COLO668 (cell line): Measurements from ENCODE around the gene CCNYL1.

ENCODE experiments used
- DNase-seq: peaks from one replicate; lab custom pipeline; 2025; ENCODE audit not compliant: unreplicated experiment; lab: John Stamatoyannopoulos, UW

CCNYL1 gene

DNA sequence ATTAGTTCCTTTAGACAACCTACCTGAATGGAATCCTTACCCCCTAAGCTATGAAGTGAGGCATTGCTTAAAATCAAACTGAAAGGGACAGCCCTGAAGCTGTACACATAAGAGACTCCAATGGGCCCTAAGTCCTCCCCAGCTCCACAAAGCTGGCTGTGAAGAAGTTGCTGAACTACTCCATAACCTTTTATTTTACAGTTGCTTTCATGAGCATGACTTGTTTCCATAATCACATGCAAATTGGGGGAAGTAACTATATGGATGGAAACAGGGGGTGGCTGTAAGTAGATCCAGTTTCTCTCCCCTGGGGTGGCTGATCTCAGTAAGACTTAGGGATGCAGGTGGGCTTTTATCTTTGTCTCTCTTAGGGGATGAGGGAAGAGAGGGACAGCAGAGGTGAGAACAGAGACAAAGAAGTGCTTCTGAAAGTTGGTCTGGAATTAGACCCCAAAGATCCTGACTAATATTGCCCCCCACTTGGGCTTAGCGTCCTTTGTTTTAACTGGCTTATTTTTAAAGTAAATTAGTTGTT lies 52.7 kb downstream of the CCNYL1 start:
- no peak for DNase-seq

DNA sequence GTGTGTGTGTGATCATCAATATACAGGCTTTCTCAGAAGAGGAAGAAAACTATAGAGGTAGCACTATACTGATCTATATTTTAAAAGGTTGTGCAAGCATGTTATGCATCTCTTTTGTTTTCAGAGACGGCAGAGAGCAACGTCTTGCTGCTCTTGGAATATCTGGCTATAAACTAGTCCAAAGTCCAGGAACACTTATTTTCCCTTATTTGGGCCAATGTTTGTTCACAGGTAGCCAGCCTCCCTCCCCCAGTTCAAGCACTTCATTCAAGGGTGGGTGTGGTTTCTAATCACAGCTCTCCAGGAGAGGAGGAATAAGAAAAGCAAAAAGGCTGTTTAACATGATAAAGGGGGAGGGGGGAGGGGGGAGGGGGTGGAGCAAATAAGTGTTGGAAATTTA lies 54.1 kb downstream of the CCNYL1 start:
- peak; percentile 19 for DNase-seq

DNA sequence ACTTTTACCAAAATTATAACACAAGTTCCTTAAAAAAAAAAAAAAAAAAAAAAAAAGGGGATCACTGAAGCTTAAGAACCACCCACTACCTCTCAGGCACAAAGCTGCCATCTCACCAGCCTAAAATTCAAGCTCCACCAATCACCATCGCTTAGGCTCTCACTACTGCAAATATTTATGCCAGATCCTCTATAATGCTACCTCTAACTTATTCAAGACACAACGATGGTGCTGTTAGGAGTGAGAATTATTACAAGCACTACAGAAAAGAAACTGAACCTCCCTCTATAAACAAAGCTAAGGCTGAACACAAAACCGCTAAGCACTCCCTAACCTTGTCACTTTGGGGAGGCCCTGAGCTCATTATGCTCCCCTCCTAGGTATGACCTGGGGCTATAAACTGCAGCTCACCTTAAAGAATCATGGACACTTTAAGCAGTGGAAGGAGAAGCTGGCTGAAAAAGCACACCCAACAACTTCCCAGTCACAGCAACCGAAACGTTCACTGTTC lies 54.7 kb downstream of the CCNYL1 start:
- no peak for DNase-seq

DNA sequence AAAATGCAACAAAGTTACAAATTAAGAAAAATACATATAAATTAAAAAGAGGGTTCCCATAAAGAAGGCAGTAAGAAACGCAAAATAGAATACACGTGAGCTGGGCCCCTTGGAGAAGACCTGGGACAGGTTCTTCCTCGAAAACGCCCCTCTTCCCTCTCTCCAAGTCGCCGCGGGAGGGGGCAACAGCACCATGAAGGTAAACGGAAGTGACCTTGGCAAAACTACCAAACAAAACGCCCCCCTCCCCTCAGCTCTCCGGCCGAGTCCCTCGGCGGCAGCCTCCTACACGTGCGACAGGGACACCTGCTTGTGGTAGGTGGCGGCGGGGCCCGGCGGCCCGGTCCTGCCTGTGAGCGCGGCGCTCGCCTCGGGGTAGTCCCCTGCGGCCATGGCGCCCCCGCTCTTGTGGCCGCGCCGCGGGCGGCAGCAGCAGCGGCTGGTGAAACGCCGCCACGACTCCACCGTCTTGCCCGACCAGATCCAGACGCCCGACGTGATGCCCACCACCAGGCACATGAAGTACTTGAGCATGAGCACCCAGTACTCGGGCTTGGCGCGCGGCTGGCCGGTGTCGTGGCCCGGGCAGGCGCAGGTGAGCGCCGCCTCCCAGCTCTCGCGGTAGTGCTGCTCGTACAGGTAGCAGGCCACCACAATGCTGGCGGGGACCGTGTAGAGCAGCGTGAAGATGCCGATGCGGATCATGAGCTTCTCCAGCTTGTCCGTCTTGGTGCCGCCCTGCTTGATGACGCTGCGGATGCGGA lies 55.4 kb downstream of the CCNYL1 start:
- peak; percentile 84 for DNase-seq

DNA sequence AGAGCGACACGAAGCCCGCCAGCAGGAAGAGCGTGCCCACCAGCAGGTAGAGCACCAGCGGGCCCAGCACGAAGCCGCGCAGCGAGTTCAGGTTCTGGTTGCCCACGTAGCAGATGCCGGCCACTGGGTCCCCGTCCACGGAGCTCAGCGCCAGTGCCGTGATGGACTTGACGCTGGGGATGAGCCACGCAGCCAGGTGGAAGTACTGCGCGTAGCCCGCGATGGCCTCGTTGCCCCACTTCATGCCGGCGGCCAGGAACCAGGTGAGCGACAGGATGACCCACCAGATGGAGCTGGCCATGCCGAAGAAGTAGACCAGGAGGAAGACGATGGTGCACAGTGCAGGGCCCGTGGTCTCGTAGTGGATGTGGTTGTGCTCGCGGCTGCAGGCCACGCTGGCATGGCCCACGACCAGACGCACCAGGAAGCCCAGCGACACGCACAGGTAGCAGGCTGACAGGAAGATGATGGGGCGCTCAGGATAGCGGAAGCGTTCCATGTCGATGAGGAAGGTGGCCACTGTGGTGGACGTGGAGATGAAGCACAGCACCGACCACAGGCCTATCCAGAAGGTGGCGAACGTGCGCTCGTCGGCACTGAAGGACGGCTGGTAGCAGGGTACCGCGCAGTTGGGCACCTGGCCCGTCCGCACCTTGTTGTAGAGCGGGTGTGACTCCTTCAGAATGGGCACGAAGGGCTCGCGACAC lies 56.2 kb downstream of the CCNYL1 start:
- DNase-seq: peak; percentile 75

DNA sequence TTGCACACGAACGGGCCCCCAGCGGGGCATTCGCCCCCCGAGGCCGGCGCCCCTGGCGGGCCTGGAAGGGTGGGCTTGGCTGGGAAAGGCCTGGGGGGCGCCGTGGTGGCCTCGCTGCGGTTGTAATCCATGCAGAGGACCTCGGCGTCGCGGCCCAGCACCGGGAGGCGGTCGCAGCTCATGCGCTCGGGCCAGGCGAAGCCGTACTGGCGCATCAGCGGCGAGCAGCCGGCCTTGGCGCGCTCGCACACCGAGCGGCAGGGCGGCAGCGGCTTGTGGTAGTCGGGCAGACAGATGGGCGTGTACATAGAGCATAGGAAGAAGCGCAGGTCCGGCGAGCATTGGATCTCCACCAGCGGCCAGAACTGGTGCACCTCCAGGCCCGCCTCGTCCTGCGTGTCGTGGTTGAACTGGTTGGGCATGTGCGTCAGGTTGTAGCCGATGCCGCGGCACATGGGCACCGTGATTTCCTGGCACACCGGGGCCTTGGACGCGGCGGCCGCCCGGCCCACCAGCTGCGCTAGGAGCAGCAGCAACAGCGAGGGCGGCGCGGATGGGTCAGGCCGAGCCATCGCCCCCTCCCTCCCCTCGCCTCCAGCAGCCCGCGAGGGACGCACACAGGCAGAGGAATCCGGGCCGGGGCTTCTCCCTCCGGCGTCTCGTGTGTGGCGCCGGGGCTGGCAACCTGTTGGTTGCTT lies 56.9 kb downstream of the CCNYL1 start:
- DNase-seq: peak; percentile 78

DNA sequence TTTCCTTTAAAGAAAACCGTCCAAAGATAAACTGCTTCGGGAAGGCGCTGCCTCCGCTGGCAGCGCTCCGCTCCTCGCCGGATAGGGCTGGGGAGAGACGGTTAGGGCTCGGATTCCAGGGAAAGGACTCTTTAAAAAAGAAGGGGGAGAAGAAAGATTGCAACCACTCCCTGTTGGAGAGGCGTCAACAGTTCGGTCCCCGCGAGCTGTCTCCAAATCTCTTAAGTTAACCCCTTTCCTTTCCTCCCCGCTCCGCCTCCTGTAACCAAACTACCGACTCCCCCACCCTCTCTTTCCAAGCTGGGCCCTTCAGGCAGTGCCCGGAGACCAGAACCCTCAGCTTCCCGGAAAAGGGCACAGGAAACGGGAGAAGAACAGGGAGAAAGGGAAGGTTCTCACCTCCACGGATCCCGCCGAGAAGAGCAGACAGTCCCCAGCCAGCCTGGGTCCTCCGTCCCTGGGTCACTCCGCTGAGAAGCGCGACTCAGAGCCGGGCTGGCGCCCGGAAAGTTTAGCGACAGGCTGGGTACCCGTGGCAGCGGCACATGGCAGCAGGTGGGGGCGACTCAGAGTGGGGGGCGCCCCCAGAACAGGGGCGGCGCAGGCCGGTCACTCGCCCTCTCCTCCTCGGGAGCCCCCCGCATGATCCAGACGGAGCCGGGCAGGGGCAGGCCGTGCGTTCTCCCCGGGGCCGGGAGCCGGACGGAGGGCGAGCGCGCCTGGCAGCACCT lies 57.6 kb downstream of the CCNYL1 start:
- peak; percentile 55 for DNase-seq

DNA sequence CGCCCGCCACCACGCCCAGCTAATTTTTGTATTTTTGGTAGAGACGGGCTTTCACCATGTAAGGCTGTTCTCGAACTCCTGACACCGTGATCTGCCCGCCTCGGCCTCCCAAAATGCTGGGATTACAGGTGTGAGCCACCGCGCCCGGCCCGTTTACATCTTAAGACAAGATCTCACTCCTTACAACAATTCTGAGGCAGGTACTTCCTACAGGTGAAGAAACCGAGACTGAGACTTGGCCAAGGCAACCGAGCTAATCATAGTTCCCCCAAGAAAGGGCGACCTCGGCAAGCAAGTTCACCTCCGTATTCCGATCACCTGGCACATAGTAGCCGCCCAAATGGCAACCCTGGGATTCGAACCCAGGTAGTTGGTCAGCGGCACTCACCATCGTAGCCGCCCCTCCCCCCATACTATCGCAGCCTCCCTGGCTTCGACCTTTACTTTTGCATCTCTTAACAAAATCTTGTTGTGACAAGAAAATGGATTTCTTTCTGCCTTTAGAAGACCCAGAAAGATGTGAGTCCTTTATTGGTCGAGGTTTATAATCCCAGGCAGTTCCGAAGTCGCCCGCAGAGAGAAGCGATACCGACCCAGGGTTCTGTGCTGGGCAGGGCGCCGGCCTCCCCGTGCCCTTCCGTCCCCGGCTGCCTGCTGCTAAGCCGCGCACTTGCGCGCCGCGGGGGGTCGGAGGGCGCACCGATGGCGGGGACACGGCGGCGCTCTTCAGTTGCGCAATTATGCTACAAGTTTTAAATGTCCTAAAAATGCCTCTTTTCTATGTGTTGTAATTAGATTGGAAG lies 59.4 kb downstream of the CCNYL1 start:
- DNase-seq: no peak

DNA sequence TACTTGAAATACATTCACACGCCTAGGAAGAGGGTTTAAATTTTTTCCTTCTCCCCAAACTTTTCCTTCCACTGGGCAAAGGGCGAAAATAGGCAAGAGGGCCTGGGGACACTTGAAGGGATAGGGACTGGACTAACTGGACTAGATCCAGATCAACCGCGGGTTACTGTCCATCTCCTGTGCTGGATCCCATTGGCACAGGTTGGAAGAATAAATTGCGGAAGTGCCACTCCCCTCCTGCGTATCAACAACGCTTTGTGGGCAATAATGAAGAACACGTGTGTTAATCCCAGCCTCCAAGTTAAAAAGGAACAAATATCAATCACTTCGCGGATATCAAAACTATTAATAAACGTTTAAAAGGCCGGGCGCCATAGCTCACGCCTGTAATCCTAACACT lies 60.0 kb downstream of the CCNYL1 start:
- DNase-seq: no peak

DNA sequence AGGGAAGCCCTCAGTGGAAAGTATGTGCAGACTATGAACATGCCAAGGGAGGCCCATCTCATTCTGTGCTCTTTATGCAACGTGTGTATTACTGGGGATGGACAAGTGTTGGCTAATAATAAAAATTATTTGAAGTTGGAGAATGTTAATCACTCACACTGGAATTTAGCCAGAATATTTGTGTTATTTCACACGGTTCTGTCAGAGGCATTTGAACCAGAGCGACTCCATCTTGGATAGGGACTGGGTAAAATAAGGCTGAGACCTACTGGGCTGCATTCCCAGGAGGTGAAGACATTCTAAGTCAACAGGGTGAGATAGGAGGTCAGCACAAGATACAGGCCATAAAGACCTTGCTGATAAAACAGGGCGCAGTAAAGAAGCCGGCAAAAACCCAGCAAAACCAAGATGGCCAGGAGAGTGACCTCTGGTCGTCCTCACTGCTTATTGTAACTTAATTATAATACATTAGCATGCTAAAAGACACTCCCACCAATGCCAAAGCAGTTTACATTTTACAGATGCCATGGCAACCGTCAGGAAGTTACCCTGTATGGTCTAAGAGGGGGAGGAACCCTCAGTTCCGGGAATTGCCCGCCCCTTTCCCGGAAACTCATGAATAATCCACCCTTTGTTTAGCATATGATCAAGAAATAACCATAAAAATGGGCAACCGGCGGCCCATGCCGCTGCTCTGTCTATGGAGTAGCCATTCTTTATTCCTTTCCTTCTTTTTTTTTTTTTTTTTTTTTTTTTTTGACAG lies 60.8 kb downstream of the CCNYL1 start:
- no peak for DNase-seq

DNA sequence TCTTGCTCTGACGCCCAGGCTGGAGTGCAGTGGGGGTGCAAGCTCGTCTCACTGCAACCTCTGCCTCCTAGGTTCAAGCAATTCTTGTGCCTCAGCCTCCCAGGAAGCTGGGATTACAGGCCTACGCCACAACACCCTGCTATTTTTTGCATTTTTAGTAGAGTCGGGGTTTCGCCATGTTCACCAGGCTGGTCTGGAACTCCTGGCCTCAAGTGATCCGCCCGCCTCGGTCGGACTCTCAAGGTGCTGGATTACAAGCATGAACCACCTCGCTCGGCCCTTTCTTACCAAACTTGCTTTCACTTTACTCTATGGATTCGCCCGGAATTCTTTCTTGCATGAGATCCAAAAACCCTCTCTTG lies 61.4 kb downstream of the CCNYL1 start:
- no peak for DNase-seq

DNA sequence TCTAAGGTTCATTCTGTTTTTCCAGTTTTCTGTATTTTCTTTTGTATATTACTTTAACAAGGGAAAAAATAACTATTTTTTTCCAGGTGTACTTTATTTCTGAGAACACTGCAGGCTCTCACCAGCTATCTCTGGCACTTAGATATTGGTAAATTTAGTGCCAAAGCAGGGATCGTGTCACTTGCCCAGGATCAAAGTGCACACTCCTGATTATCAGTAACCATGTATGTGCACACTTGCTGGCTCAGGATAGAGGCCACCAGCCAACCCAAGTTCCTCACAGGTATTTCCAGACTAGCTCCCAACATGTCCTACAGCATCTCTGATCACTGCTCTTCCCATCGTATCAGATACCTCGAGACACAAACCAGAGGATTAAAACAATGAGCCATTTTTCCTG lies 64.0 kb downstream of the CCNYL1 start:
- no peak for DNase-seq

DNA sequence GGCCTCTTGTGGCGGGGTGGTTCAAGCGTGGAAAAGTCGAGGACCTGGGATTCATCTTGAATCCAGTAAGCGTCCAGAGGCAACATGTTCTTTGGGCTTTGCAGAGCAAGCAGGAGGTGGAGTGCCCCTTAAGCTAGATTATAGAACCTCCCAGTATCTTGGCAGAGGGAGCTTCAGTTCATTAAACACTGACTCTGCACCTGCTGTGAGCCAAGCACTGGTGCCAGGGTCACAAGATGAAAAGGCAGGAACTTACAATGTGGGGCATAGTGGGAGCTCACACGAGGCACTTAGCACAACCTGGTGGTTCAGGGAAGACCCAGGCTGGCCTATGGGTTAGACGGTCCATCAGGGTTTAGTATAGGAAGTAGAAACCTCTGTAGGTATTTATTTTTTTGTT lies 65.7 kb downstream of the CCNYL1 start:
- DNase-seq: no peak

DNA sequence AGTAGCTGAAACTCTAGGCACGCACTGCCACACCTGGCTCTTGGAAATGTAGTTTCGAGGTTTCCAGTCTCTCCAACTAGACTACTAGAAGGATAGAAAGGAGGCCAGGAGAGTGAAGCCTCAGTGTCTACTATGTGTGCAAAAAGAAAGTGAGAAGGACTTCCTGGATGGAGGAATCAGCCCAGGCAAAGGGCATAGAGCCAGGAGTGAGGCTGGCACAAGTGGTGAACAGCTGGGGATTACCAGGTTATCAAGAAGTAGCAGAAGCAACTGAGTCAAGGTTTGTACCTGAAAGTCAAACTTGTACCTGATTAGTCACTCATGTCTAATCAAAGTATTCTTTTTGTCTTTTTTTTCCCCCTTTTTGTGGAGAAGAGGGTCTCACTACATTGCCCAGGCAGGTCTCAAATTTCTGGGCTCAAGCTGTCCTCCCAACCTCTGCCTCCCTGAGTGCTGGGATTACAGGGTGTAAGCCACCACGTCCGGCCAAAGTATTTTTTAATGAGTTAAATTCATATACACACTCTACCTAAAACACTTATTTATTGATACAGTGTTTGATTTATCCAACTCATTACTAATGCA lies 67.0 kb downstream of the CCNYL1 start:
- DNase-seq: no peak

DNA sequence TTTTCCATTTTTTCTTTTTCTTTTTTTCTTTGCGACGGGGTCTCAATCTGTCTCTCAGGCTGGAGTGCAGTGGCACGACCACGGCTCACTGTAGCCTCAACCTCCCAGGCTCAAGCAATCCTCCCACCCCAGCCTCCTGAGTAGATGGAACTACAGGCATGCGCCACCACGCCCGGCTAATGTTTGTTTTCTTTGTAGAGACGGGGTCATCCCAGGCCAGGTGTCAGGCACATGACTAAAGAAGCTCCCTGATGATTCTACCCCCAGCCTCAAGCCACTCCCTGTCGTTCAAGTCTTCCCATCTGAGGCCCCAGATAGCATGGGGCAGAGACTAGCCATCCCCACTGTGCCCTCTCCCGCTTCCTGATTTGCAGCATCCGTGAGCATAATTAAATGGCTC lies 68.1 kb downstream of the CCNYL1 start:
- DNase-seq: no peak

DNA sequence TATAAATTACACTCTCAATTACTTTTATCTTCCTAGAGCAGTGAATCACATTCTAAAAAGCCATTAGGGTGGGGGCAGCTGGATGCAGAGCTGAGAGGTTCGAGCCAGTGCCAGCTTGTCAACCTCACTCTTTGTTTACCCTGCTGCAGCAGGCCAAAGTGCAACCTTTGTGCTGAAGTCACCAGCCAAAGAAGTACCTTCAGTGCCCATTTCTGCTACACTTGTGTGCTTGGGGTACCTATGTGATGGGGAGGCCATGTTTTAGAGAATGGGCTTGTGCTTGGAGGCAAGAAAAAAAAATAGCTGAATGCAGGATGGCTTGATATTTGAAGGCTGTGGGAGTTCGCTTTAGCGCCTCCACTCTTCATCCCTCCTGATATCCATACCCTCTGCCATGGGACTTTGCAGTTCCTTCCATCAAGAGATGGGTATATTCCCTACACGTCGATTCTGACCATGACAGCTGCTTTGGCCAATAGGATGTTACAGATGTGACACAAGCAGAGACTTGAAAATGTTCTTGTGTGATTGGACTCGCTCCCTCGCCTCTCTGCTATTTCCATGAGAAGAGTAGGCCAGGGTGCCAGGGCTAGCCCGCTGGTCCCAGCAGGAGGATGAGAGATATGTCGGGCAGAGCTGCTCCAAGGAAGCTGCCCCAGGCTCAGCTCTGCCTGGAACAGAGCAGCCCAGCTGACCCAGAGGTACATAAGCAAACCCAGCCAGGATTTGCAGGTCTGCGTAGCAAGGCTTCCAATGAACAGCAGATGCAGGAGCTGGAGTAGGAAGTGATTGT lies 71.0 kb downstream of the CCNYL1 start:
- peak; percentile 55 for DNase-seq

DNA sequence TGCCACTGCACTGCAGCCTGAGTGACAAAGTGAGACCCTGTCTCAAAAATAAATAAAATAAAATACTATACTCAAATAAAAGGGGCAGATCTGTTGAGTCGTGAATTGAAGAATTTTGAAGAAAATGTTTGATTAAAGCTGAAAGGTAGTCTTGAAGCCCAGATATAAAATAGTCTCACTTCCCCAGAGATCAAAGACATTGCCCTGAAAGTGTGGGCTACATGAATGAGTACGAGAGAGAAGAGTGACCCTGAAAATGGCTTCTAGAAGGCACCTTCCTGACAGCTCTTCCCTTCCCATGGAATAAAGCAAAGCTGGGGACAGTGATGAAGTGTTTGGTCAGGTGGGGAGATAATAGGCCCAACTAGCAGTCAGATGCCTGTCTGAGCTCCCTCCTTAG lies 72.1 kb downstream of the CCNYL1 start:
- DNase-seq: no peak

DNA sequence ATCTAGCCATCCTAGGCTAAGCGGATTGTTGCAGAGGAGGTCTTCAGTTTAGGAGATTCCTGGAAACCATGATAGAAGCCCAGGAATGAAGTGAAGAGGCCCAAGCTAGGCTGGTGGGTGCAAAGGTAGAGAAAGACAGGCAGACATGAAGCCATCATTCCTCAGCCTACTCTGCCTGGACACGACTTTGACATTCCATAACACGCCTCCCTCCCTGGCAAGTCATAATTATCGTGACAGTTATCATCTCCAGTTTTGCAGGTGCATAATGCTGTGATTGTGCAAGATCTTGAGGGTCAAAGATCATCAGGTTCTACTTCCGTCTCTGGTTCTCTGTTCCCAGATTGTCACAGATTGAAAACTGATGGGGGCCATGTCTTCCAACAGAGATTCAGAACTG lies 73.5 kb downstream of the CCNYL1 start:
- DNase-seq: no peak
